Transverse colon (tissue), 3 donors: ENCODE data around the gene SLC5A3.

Experiments
- CTCF ChIP-seq, 5 experiments: fragments of 200-600 bp in 3 of 5; fragments of 450-650 bp in 2 of 5; sonication (generic) in 3 of 5; IDR thresholded peaks; 1 replicate in 2 of 5; 2 replicates in 3 of 5; pipeline ENCODE4 v1.5.1; 2016 to 2017; ENCODE audit warnings: antibody characterized with exemption in 5 of 5, inconsistent platforms in 3 of 5, mild to moderate bottlenecking in 2 of 5, moderate library complexity in 1 of 5
- EP300 ChIP-seq: sonication (generic); formaldehyde crosslinking; IDR thresholded peaks from one replicate; pipeline ENCODE4 v1.6.1; 2017; ENCODE audit warnings: antibody characterized with exemption, low read depth
- POLR2A ChIP-seq: fragments of 450-650 bp; IDR thresholded peaks from one replicate; pipeline ENCODE4 v1.6.1; 2016; ENCODE audit warnings: antibody characterized with exemption, mild to moderate bottlenecking, moderate library complexity

DNA sequence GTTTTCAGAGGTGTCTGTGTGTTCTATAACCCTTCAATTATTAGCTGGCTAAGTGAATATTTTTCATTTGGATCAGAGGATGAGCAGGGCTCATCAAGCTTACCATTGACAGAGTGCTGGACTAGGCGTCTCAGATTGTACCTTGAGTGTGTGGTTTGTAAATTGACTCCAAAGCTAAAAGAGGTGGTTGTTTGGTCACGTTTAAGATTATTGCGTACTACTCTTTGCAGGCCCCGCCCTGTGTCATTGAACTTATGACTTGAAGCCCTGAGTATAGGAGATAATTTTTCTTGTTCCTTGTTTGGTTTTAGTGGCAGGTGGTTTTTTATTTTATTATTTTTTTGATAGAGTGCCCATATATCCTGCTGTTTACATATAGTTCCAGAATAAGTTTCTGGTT is 17.7 kb downstream of the SLC5A3 start:
- TF ChIP-seq POLR2A (no peak), CTCF (IDR thresholded peaks at IDR 0.05) (no peak), EP300 (no peak)
